Right lobe of liver (tissue), 6 donors: ENCODE measurements around the gene RHBDD1. TPM values are rescaled to one million over a fixed set of nuclear protein-coding genes. Genes with fewer than 3 reads are reported as not detected.

Experiments used
- ATAC-seq, 4 donors: fragments of 200-7000 bp; cut with Tn5 transposase; one replicate each; pipeline ENCODE4 v1.9.1; 2020; ENCODE audit warnings: mild to moderate bottlenecking in 4 of 4, moderate library complexity in 4 of 4
- DNase-seq, 3 donors: peaks; one replicate each; pipeline ENCODE4 v3.0.0-alpha.2; 2020
- H3K27ac ChIP-seq, 3 donors: fragments of 200-600 bp; one replicate each; pipeline ENCODE4 v1.8.0; 2022
- H3K27me3 ChIP-seq, 2 donors: fragments of 200-600 bp; one replicate each; pipeline ENCODE4 v1.8.0; 2022
- H3K36me3 ChIP-seq, 4 donors: fragments of 200-600 bp; sonication (generic) in 1 of 4; one replicate each; pipeline versions ENCODE4 v1.5.1 to v1.8.0; 2017 to 2022; ENCODE audit warnings: control low read depth in 1 of 4
- H3K4me1 ChIP-seq, 4 donors: fragments of 200-600 bp; sonication (generic) in 1 of 4; one replicate each; pipeline versions ENCODE4 v1.5.1 to v1.8.0; 2017 to 2022; ENCODE audit warnings: control low read depth in 1 of 4
- H3K4me3 ChIP-seq, 3 donors: fragments of 200-600 bp; one replicate each; pipeline ENCODE4 v1.8.0; 2022
- H3K9me3 ChIP-seq, 4 donors: fragments of 200-600 bp; sonication (generic) in 1 of 4; one replicate each; pipeline versions ENCODE4 v1.5.1 to v1.8.0; 2017 to 2022; ENCODE audit warnings: control low read depth in 1 of 4
- POLR2A ChIP-seq: fragments of 450-650 bp; IDR thresholded peaks from one replicate; pipeline ENCODE4 v1.6.1; 2017; ENCODE audit warnings: antibody characterized with exemption, mild to moderate bottlenecking
- WGBS: methylation state at CpG from one replicate; pipeline ENCODE4 v1.1.6; 2018; ENCODE audit warnings: low coverage, low lambda C conversion rate; ENCODE audit not compliant: insufficient coverage; ENCODE audit errors: missing lambda C conversion rate; 5-methylcytosine and 5-hydroxymethylcytosine counted together
- intact Hi-C, 2 donors: fragments of 100-400 bp; cut with DNase I; formaldehyde crosslinking; loops; one replicate each; pipeline versions ENCODE4 v1.11.2 to v1.14.1; 2022
- total RNA-seq, 6 experiments: library from RNA; depleted of rRNA in 2 of 6; stranded (reverse); fragments of >200 nt in 2 of 6; fragmentation: NEBNext Ultra II Directional in 3 of 6; extraction: Animal tissue kit (Norgen Biotek cat#: 25700) in 3 of 6; gene quantifications; one replicate each; pipeline versions ENCODE4 v1.1.0 to v1.2.4, GENCODE V29; 2016 to 2023
- TF ChIP-seq, protein P1 (sequence below), 4 donors: fragments of 200-600 bp in 3 of 4; fragments of 450-650 bp in 1 of 4; IDR thresholded peaks; one replicate each; pipeline versions ENCODE4 v1.5.1 to v1.8.0; 2016 to 2022; ENCODE audit warnings: antibody characterized with exemption in 4 of 4, mild to moderate bottlenecking in 2 of 4
- donor health status: DM: no; HTN: yes; CAD: no.
- donor health status: DM: no; HTN: no; CAD: no.
- donor health status: DM: no; HTN: no; CAD: no.
- donor health status: DM: no; HTN: yes; CAD: no.
- donor health status: DM: no; HTN: yes; CAD: no.

Gene RHBDD1
- total RNA-seq, 6 experiments from 2014 or later: 14.7 to 25.3 (median 21.0) TPM

DNA sequence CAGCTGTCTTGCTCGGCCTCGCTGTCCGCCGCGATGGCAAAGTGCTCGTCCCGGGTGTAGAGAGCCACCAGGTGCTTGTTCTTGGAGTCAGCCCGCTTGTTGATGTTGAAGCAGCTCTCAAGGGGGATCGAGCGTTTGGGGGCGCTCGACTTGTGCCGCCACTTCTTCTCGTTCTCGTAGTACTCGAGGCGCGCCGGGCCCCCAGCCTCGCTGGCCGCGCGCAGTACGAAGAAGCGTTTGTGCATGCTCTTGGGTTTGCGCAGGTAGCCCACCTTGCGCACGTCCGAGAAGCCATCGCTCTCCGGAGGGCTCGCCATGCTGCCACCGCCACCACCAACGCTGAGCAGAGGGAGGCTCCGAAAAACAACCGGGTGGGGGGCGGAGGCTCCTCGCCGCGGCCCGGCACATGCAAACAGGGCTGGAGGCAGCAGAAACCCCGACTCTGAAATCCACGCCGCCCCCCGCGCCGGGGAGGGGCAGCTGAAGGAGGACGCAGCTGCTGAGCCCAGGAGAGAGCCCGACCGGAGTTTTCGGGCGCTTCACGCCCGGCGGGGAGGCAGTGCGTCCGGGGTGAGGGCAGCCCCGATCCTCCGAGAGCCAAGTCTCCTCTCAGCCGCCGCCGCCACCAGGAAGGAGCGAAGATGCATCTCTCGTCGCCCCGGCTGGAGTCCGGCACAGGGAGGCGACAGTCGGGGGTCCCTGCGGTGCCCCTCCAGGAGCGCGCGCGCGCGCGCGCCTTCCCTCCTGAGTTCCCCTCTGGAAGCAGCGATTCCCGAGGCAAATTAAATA lies 37.2 kb upstream of the RHBDD1 start:
- peak overlapping the region; percentile 63 to 74 (median 73) for H3K4me3 ChIP-seq
- H3K27me3 ChIP-seq: no peaks in the 10 kb centered on the region
- 7% methylated on average over 5 of the region's 80 CpGs for WGBS
- H3K27ac ChIP-seq: peak overlapping the region; percentile 91 to 99 (median 98)
- TF ChIP-seq, protein P1, sequence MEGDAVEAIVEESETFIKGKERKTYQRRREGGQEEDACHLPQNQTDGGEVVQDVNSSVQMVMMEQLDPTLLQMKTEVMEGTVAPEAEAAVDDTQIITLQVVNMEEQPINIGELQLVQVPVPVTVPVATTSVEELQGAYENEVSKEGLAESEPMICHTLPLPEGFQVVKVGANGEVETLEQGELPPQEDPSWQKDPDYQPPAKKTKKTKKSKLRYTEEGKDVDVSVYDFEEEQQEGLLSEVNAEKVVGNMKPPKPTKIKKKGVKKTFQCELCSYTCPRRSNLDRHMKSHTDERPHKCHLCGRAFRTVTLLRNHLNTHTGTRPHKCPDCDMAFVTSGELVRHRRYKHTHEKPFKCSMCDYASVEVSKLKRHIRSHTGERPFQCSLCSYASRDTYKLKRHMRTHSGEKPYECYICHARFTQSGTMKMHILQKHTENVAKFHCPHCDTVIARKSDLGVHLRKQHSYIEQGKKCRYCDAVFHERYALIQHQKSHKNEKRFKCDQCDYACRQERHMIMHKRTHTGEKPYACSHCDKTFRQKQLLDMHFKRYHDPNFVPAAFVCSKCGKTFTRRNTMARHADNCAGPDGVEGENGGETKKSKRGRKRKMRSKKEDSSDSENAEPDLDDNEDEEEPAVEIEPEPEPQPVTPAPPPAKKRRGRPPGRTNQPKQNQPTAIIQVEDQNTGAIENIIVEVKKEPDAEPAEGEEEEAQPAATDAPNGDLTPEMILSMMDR (IDR thresholded peaks at IDR 0.05): peak in 2 of 4 donors; percentile 7 to 16
- no peak for TF ChIP-seq POLR2A
- intact Hi-C loops: loop anchor here (10.0 kb wide), 3 partner anchors 54 to 134 kb away; no protein-coding TSS in a partner anchor
- H3K4me1 ChIP-seq: peaks cover 0 to 19% (median 9%) of the 10 kb centered on the region in 4 donors
- DNase-seq (peak; percentile 53 to 71 (median 58)), ATAC-seq (no peak)
- no peaks in the 10 kb centered on the region for H3K9me3 ChIP-seq
- no peaks in the 10 kb centered on the region for H3K36me3 ChIP-seq

DNA sequence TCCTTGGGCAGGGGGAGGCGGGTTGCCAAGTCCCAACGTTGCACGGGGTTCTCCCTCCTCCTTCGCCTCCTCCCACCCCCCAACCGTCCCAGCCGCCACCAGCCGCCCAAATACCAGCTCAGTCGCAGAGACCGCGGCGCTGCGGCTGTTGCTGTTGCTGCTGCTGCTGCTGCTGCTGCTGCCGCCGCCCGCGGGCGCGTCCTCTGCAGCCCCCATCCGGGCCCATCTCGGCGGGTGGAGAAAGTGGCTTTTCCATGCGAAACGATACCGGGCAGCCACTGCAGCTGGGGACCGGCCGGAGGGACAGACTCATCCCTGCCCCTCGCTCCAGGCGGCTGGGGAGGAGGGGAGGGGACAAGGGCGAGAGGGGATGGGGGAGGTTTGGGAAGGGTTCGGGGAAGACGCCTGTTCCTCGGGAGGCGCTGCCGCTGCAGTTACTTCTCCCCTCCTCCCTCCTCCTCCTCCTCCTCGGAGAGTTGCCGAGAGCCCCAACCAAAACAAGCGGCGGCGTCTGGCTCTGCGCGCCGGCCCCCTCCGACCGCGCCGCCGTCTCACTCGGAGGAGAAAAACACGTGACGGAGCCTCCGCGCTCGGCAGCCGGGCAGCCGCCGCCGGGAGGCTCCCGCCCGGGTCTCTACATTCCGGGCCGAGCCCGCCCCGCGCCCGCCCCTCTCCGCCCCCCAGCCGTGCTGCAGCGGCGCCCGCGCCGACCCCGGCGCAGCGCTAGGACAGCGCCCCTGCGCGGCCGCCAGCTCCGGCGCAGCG lies 36.5 kb upstream of the RHBDD1 start, which contains the start of gene IRS1:
TSS of gene IRS1 (minus strand) at position 610 of the 765 bp plus-strand sequence. CDS start 1,082 bp downstream, outside the sequence.
- TF ChIP-seq, protein P1 (IDR thresholded peaks at IDR 0.05): peak in 3 of 4 donors; percentile 12 to 69 (median 48)
- TF ChIP-seq POLR2A: peak; percentile 70
- H3K4me1 ChIP-seq: peaks cover 0 to 19% (median 8%) of the 10 kb centered on the region in 4 donors
- peak within 1 kb of the TSS; percentile 63 to 74 (median 73) for H3K4me3 ChIP-seq
- ATAC-seq (peak; percentile 12 to 45 (median 37)), DNase-seq (peak; percentile 76 to 86 (median 85))
- intact Hi-C loops: loop anchor here (10.0 kb wide), 3 partner anchors 55 to 135 kb away; no protein-coding TSS in a partner anchor
- no peaks in the 10 kb centered on the region for H3K27me3 ChIP-seq
- H3K27ac ChIP-seq: peak within 1 kb of the TSS; percentile 91 to 99 (median 98)
- H3K36me3 ChIP-seq: no peaks in the 10 kb centered on the region
- H3K9me3 ChIP-seq: no peaks in the 10 kb centered on the region
- WGBS: 0% methylated on average over 12 of the region's 82 CpGs

DNA sequence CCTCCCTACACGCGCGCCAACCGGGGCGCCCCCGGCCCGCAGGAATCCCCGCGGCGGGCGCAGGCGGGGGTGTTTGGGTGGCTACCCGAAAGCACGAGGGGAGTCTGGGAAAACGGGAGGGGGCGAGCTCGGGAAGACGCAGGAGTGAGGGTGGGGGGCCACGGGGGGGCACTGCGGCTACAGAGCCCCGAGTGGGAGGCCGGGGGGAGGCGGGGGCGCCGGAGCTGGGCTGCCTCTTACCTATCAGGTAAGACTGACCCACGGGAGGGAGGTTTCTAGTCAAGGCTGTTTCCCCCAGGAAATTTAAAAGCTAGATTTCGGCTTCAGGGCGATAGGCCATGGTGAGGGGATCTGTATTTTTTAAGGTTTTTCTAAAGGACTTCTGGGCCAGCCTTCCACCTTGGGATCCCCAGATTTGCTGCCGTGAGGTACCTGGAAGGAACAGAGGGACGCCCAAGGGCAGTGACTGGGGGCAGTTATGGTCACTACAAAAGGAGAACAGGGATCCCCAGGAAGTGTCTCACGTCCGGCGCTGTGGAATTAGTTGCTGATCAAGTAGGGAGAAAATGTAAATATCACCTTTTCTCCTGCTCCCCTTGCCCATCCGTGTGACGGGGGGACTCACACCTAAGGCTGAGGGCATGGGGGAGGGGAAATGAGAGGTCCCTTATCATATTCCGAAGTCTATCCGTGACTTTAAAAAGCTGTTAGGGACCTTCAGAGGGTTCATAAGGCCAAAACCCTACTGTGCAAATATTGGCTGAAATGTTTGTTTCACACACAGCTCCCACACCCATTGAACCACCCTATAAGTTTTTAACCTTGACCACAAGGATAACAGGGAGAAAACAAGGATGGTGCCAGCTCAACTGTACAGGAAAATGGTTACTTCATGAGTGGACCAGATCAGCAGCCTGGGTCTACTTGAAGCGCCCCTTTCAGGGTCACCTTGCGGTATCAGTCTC lies 35.6 kb upstream of the RHBDD1 start:
- 6% methylated on average over 20 of the region's 39 CpGs for WGBS
- DNase-seq (peak; percentile 34 to 69 (median 57)), ATAC-seq (peak; percentile 29 to 57 (median 40))
- Histone ChIP-seq H3K27me3 (no peaks in the 10 kb centered on the region), H3K4me1 (peaks cover 0 to 19% (median 8%) of the 10 kb centered on the region in 4 donors), H3K4me3 (peak overlapping the region; percentile 63 to 74 (median 73)), H3K36me3 (no peaks in the 10 kb centered on the region), H3K27ac (peak overlapping the region; percentile 91 to 99 (median 98)), H3K9me3 (no peaks in the 10 kb centered on the region)
- intact Hi-C loops: loop anchor here (10.0 kb wide), 3 partner anchors 55 to 135 kb away; no protein-coding TSS in a partner anchor
- TF ChIP-seq POLR2A: no peak
- TF ChIP-seq, protein P1 (IDR thresholded peaks at IDR 0.05): peak in 1 of 4 donors; percentile 37
